GM21390 (cell line): Measurements from ENCODE around the gene LBHD2.
"Not testable (repeated sequence)": the region's sequence is repeated elsewhere in the genome, so short reads cannot be mapped to it uniquely, and the experiment has no call there.

Experiments
- ATAC-seq: cut with Tn5 transposase; IDR thresholded peaks from one replicate; pipeline ENCODE4 v1.9.1; 2021; ENCODE audit not compliant: unreplicated experiment

Gene LBHD2

DNA sequence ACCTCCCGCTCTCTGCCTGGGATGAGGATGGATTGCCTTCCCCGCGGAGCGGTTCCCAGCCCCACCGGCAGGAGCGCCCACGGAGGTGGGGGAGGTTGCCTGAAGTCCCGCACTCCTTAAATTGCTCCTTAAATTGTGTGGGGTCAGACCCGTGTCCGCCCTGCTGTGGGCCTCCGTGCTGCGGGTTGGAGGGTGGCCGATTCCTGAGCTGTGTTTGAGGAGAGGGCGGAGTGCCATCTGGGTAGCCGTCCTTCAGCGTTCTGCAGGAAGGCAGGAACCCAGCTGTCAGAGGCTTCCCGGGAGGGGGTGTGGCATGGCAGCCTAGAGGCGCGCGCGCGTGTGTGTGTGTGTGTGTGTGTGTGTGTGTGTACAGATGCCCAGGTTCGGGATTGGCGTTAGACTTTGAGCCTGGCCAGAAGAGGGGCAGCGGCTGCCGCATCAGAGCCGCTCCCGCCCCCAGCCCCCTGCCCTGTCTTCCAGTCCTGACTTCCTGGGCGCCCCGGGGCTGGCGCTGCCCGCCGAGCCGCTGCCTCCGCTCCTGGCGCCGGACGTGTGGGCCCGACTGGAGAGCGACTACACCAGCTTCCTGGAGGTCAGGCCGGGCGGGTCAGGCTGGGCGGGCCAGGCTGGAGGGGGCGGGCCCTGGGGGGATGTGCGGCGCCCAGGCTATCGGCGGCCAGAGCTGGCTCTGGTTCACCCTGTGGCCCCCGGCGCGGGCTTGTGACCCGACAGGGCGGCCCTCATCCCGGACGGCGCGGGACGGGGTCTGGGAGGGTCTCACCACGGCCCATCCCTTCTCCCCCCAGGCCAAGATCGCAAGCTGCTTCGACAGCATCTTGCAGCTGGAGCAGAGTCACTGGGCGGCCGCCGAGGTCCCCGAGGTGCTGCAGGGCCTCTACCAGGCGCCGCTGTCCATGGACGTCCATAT lies 19.7 kb downstream of the LBHD2 start:
- no peak for ATAC-seq

DNA sequence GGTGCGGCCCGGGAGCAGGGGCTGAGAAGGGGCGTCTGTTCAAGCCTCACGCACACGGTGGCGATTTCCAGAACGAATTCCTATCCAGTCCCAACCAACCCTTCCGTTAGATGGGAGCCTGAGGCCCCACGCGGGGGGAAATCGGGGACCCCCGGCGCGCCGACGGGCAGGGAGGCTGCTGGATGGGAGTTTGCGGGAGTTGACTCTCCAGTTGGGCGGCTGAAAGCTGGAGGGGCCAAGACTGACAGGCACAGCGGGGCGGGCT lies 20.3 kb downstream of the LBHD2 start:
- ATAC-seq = no peak

DNA sequence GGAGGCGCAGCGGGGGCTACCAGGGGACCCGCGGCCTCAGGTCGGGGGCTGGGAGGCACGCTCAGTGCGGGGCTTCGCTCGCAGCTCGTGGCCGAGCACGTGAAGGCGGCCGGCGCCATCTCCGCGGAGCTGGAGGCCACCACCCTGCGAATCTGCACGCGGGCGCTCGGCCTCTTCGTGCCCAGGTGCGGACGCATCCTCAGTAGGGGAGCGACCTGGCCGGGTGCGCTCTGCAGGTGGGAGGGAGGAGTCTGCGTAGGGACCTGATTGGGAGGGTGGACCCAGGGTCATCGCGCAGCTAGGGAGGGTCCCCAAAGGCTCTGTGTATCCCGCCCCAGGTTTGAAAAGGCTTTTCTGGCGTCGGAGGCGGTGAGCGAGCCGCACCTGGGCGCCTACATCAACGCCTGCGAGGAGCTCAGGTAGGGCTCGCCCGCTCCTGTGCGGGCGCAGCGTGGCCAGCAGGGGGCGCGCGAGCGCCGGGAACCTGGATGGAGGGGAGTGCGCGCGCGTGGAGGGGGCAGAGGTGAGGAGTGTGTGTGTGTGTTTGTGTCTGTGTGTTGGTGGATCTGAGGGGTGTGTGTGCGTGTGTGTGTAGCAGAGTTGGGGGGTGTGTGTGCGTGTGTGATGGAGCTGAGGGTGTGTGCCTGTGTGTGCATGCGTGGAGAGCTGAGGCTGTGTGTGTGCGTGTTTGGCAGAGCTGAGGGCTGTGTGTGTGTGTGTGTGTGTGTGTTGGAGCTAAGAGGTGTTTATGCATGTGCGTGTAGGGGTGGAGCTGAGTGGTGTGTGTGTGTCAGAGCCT lies 20.8 kb downstream of the LBHD2 start:
- ATAC-seq = no peak

DNA sequence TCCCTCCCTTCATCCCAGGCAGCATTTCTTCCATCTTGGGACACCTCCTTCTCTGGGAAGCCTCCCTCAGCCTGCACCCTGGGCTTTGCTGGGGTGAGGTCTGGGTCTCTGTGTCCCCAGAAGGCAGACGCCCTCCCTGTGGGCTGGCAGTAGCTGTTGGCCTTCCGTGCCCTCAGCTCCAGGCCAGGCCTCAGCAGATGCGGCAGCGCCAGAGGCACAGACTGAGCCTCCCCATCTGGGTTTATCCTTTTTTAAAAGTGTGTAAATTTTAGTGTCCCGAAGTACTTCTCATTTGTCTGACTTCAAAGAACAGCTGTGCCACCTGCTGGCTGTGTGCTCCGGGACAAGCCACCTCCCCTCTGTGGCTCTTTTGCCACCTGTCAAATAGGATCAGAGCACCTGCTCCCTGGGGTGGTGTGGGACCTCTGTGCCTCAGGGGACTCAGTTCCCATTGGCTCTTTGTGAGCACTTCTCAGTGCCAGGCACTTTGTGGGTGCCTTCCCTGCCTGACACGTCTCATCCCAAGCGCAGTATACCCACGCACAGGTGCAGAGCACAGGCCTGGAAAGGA lies 21.7 kb downstream of the LBHD2 start:
- no peak for ATAC-seq

DNA sequence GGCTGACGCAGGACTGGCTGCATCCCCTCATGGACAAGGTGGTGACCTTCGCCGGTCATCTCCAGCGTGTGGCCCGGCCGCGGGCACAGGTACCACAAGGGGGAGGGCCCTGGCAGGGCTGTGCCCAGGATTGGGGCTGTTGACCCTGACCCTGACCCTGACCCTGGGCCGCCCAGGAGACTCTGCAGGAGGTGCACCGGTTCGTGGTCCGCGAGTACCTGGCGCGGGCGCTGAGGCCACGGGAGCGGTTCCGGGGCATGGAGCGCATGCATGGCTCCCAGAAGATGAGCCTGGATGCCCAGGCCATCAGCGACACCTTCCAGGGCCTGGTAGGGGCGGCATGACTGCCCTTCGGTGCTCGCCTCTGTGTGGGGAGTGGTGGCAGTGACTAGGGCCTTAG lies 23.4 kb downstream of the LBHD2 start:
- no peak for ATAC-seq

DNA sequence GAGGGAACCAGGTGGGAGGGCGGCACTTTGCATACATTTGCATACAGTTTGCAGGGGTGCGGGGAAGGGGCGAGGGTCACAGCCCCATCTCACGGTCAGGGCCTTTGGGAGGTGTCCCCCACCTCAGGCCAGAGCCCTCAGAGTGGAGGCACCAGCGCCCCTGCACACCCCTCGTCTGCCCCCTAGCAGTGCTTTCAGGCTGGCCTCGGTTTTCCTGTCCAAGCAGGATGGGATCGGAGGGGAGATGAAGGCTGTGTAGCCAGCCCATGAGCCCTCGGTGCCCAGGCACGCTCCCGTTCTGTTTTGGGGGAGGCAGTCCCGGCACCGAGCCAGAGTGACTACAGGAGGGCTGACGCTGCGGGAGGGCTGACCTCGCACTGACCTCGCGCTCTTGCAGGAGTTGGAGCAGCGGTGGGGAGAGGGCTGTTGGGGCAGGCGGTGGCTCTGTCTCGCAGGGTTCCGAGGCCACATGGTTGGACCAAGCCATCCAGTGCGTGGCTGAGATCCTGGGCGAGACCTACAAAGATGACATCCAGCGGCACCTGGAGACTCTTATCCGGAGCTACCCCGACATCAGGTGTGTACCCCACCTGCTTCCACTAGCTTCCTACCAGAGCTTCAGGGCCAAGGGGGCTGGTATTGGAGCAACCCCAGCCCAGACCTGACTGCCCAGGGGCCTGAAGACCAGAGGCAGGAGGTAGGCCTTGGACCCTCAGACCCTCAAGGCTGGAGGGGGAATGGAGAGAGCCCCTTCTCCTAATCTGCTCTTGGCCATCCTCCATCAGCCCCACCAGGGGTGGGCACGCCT lies 24.1 kb downstream of the LBHD2 start:
- ATAC-seq = no peak

DNA sequence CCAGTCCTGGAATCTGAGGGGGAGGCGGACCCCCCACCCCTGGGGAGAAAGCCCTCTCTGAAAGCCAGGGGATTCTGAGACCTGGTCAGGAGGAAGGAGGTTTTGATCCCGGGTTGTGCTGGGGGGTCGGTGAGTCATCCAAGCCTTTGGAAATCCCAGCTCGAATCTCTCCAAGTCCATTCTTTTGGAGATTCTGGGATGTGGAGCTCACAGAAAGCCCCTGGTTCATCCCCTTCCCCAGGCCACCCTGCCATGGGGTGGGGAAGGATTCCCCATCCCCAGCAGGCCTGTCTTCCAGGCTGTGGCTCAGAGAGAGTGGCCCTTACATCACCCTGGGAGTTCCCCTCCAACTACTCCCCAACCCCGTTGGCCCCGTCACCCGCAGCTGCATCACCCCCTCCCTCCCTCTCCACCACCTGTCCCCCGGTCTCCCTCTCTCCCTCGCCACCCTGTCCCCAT lies 24.8 kb downstream of the LBHD2 start:
- ATAC-seq = no peak

DNA sequence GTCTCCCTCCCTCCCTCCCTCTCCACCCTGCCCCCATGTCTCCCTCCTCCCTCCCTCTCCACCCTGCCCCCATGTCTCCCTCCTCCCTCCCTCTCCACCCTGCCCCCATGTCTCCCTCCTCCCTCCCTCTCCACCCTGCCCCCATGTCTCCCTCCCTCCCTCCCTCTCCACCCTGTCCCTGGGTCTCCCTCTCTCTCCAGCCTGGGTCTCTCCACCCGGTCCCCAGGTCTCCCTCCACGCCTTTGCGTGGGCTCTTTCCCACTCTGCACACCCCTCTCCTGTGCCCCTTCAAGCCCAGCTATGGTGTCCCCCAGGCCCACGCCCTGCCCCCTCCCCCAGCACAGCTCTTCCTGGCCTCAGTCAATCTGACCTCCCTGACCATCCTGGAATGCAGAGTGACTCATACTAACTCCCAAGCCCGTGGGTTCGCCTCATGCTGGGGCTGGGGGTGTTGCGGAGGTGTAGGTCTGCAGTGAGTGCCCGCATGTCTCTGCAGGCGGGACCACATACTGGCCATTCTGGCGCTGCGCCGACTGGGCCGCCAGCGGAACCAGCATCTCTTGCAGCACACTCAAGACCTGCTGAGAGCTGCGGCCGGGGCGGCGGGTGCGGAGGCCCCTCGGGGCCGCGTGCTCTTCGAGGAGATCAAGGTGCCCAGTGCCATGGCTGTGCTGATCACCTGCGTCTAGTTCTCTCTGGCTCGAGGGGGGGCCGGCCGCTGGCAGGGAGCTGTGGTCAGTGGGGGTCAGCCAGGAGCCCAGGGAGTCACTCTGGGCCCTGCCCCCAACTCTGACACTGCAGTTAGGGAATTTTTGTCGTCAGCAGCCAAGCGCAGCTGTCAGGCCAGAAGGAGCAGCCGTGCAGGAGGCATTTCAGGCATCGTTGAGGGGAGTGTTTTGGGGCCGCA lies 25.8 kb downstream of the LBHD2 start:
- ATAC-seq = no peak

DNA sequence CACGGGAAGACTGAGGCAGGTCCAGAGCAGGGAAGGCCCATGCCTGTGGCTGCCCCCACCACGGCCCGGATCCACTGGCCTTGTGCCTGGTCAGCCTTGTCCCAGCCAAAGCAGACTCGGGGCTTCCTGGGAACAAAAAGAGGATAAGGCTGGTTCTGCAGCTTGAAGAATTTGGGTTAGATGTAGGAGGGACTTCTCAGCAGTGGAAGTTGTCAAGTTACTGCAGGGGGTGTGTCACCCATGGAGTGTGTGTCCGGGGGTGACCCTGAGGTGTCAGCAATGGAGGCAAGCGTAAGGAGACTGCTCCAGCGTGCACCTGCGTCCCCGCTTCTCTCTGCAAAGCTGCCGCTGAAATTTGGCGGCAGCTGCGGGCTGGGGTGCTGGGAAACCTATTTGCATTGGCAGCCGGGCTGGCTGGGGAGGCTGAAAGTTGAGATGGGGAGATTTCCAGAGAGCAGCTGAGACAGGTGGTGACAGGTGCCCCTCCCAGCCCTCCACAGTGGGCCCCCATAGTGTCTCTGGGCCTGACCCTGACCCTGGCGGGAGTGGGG lies 26.7 kb downstream of the LBHD2 start:
- no peak for ATAC-seq

DNA sequence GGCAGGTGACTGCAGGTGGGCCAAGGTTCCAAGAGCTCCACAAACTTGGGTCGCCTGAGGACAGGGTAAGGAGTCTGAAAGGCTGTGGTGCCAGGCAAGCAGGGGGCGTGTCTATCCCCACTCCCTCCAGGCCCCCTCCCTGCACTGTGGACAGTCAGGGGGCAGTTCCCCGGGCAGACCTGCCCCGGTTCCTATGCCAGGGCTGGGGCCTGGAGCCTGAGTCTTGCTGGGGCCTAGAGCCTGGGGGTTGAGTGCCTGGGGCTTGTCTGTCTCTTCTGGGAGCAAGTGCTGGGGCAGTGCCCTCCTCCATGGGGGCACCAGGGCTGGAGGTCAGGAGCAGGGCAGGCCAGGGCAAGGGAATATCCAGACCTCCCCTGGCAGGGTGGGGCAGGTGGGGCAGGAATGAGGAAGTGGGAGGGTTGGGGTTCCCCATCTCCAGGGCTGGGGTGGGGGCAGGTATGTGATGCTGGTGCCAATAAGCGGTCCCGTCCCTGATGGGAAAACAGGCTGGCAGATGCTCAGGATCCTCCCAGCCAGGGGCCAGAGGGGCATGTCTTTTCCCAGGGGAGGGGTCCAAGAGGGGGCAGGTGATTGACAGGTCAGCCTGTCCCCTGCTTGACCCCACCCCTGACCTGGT lies 27.3 kb downstream of the LBHD2 start:
- no peak for ATAC-seq

DNA sequence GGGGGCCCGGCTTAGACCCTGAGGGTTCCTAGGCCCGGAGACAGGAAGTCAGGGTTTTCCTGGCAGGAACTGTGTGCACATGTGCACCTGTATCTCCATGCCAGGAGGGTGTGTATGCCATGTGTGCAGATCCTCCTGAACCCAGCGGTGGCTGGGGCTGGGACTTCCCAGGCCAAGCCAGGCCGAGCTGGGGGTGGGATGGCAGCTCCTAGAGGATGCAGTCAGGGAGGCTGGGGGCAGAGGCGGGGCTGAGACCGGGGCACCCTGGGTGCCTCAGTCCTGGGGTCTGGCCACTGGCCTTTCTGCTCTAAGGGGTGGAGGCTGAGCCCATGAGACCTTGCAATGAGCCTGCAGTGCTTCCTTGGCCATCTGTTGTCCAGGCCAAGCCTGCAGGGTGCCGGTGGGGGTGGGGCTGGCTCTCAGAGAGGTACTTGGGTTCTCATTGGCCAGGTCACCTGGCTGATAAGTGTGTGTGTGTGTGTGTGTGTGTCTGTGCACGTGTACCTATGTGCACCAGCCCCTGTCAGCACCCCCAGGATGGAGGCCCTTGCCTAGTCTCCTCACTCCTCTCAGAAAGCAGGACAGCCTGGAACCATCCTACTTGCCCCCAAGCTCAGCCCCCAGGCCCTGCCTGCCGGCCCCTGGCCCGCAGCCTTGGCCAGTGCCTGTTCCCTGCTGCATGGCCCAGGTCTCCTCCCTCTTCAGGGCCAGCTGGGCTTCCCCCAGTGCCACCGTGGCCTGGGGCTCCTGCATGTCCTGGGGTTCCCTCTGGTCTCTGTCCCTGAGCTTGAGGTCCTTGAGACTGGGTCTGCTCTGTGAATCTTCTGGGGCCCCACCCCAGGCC lies 28.6 kb downstream of the LBHD2 start:
- ATAC-seq = no peak

DNA sequence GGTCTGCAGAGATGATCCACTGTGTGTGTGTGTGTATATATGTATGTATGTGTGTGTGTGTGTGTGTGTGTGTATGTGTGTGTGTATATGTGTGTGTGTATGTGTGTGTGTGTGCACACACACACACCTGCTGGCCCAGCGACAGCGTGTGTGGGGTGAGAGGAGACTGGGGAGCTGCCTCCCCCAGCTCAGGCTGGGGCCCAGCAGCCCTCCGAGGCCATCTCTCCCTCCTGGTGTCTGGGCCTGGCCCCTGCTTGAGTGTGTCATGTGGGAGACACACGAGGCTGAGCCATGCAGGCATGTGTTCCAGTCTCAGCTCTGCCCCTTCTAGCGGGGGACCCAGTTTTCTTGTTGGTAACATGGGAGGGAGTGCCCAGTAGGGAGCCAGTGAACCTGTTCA lies 29.3 kb downstream of the LBHD2 start:
- no peak for ATAC-seq

DNA sequence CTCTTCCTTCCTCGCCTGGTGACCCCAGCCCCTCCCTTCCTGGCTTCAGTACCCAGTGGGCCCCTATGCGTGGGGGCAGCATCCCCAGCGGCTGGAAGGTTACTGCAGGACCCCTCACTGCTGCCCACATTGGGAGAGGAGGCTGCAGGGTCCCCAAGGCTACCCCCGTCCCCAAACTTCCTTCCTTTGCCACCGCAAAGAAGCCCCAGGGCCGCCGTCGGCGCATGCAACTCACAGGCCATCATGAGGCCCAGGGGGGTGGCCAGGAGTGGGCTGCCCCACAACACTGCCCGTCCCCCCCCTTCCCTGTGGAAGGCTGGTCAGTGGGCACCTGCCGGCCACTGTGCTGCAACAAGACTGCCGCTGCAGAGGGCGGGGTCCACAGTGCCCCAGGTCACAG lies 29.8 kb downstream of the LBHD2 start:
- ATAC-seq = no peak

DNA sequence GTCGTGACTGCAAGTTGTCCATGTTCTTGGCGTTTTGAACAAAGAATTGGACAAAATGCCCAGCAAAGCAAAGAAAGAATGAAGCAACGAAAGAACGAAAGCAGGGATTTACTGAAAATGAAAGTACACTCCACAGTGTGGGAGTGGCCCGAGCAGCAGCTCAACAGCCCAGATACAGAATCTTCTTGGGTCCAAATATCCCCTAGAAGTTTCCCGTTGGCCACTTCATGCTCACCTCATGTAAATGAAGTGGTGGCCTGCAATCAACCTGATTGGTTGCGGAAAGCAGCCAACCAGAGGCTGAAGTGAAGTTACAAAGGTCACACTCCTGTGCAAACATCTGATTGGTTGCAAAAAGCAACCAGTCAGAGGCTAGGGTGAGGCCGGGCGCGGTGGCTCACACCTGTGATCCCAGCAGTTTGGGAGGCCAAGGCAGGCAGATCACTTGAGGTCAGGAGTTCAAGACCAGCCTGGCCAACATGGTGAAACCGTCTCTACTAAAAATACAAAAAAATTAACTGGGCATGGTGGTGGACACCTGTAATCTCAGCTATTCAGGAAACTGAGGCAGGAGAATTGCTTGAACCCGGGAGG lies 31.2 kb downstream of the LBHD2 start:
- ATAC-seq = not testable (repeated sequence)

DNA sequence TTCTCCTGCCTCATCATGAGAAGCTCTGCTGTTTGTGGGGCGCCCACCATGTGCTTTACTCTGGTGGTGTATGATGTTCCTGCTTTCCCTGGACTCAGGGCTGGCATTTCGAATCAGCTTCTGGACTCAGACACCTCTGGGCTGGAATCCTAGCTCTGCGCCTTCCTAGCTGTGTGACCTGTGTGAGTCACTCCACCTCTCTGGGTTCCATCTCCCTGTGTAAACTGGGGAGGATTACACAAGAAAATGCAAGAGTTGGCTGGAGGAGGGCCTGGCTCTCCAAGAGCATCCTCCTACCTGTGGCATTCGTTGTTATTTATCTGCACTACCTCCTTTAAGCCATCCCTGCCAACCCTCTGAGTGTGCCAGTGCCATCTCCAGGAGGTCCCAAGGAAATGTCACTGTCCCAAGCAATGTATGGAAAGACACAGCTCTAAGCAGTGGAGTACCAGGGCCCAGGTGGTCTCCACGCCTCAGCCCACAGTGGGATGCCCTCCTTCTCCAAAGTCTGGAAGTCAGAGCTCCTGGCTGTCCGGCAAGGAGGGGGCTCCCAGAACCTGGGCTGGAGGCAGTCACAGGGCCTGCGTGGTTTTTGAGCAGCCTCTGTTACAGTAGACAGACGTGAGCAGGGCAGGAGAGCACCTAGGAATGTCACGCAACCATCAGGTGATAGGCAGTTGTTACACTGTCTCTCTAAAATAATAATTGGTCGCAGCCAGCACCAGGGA lies 32.0 kb downstream of the LBHD2 start:
- ATAC-seq = no peak

DNA sequence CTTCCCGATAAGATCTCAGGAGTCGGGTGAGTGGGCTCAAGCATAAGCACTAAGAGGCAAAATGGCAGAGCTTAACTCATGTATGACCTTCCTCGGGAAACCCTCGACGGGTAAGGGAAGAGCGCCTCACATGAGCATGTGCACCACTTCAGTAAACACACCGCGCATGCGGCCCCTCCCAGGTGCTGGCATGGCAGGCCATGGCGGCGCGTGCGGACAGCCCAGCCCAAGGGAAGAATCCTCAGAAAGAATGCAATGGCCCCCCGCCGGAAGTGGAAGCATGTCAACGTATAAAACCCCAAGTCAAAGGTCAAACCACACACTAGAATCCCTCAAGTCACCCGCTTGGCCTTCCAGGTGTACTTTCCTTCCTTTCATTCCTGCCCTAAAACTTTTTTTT lies 32.6 kb downstream of the LBHD2 start:
- ATAC-seq = no peak

DNA sequence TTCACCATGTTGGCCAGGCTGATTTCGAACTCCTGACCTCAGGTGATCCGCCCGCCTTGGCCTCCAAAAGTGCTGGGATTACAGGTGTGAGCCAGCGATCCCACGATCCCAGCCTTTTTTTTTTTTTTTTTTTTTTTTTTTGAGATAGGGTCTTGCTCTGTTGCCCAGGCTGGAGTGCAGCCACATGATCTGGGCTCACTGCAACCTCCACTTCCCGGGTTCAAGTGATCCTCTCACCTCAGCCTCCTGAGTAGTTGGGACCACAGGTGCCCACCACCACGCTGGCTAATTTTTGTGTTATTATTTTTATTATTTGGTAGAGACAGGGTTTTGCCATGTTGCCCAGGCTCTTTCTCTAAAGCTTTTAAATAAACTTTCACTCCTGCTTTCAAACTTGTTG lies 33.5 kb downstream of the LBHD2 start:
- not testable (repeated sequence) for ATAC-seq
